Neural cell (in vitro differentiated cells): ENCODE data around the gene ERMAP.

Experiments used
- CTCF ChIP-seq: fragments of 450-650 bp; IDR thresholded peaks from 2 replicates; pipeline ENCODE4 v1.5.1; 2014; ENCODE audit warnings: antibody characterized with exemption, mild to moderate bottlenecking, moderate library complexity; ENCODE audit not compliant: poor library complexity, severe bottlenecking
- EP300 ChIP-seq: fragments of 450-650 bp; conservative IDR thresholded peaks from 2 replicates; pipeline ENCODE4 v1.6.1; 2014; ENCODE audit warnings: antibody characterized with exemption, mild to moderate bottlenecking, moderate library complexity; ENCODE audit not compliant: poor library complexity, severe bottlenecking
- EZH2 ChIP-seq: fragments of 200-600, 300-800 bp; shearing (Covaris generic), sonication (generic); IDR thresholded peaks from 2 replicates; pipeline ENCODE4 v1.6.1; 2014; ENCODE audit warnings: antibody characterized with exemption, low read length, borderline replicate concordance, mild to moderate bottlenecking; ENCODE audit not compliant: insufficient read depth, poor library complexity, severe bottlenecking
- MXI1 ChIP-seq: fragments of 450-650 bp; conservative IDR thresholded peaks from 2 replicates; pipeline ENCODE4 v1.6.1; 2014; ENCODE audit warnings: antibody characterized with exemption, mild to moderate bottlenecking; ENCODE audit not compliant: poor library complexity, severe bottlenecking
- POLR2AphosphoS5 ChIP-seq: IDR thresholded peaks from 2 replicates; pipeline ENCODE4 v1.6.1; 2012
- RAD21 ChIP-seq: fragments of 450-650 bp; conservative IDR thresholded peaks from 2 replicates; pipeline ENCODE4 v1.6.1; 2014; ENCODE audit warnings: antibody characterized with exemption, mild to moderate bottlenecking, moderate library complexity
- REST ChIP-seq: IDR thresholded peaks from 2 replicates; pipeline ENCODE4 v1.6.1; 2012; ENCODE audit warnings: borderline replicate concordance
- TAF1 ChIP-seq: IDR thresholded peaks from 2 replicates; pipeline ENCODE4 v1.6.1; 2012; ENCODE audit warnings: low read depth

GRCh38 chr1:42853116-42853884 lies 36.4 kb downstream of the ERMAP start:
- TF ChIP-seq EZH2, result no peak
- TF ChIP-seq REST, result no peak
- TF ChIP-seq POLR2AphosphoS5, result no peak
- TF ChIP-seq MXI1, result no peak
- no peak for TF ChIP-seq CTCF
- TF ChIP-seq EP300, result no peak
- TF ChIP-seq TAF1, result no peak
- TF ChIP-seq RAD21, result no peak
